Keratinocyte (primary cell): ENCODE results near the gene MSI2.

Source experiments
- EZH2 ChIP-seq: IDR thresholded peaks from one replicate; pipeline ENCODE4 v1.6.1; 2012; ENCODE audit warnings: inconsistent platforms, mild to moderate bottlenecking, low read length, moderate library complexity
- TF ChIP-seq, protein P1 (sequence below), 3 experiments: IDR thresholded peaks in 1 of 3; conservative IDR thresholded peaks in 1 of 3; optimal IDR thresholded peaks in 1 of 3; 2 replicates in 2 of 3; 3 replicates in 1 of 3; pipeline versions ENCODE3 to v1.5.1; 2011; ENCODE audit warnings: low read length in 3 of 3, mild to moderate bottlenecking in 3 of 3, moderate library complexity in 2 of 3, control low read depth in 1 of 3, inconsistent platforms in 1 of 3; ENCODE audit not compliant: insufficient read depth in 2 of 3; ENCODE audit errors: extremely low read depth in 1 of 3

DNA sequence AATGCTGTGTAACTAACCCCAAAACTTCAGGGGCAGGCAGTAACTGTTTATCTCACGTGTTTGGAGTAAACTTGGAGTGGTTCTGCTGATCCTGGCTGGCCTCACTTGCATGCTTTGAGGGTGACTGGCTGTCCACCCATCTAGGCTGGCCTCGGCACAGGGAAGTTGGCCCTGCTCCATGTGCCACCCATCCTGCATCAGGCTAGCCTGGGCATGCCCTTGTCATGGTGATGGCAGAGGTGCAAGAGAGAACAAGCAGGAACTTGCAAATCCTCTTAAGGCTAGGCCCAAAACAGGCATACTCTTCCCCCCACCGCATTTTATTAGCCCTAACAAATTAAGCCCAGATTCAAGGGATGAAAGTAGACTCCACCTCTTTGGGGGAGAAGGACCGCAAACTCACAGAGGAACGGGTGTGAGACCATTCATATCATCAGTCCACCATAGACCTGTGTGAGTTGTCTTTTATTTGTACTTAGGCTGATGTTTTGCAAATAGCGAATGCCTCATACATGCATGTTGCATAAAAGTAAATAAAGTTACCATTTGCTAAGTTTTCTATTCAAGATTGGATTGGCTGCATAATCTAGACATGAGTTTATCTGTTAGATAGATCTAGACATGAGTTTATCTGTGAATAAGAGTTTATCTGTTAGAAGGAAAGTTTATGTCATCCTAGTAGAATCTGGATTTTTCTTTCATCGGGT is 267.8 kb downstream of the MSI2 start:
- TF ChIP-seq, protein P1, sequence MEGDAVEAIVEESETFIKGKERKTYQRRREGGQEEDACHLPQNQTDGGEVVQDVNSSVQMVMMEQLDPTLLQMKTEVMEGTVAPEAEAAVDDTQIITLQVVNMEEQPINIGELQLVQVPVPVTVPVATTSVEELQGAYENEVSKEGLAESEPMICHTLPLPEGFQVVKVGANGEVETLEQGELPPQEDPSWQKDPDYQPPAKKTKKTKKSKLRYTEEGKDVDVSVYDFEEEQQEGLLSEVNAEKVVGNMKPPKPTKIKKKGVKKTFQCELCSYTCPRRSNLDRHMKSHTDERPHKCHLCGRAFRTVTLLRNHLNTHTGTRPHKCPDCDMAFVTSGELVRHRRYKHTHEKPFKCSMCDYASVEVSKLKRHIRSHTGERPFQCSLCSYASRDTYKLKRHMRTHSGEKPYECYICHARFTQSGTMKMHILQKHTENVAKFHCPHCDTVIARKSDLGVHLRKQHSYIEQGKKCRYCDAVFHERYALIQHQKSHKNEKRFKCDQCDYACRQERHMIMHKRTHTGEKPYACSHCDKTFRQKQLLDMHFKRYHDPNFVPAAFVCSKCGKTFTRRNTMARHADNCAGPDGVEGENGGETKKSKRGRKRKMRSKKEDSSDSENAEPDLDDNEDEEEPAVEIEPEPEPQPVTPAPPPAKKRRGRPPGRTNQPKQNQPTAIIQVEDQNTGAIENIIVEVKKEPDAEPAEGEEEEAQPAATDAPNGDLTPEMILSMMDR (optimal IDR thresholded peaks at IDR 0.05 in 1 of 3, IDR thresholded peaks at IDR 0.05 in 1 of 3, conservative IDR thresholded peaks at IDR 0.05 in 1 of 3; ENCODE audit: extremely low read depth in 1 of 3, insufficient read depth in 2 of 3, low read length in 3 of 3) = no peak
- no peak for TF ChIP-seq EZH2
